ENCODE results near the gene C16orf54.
"Not testable (repeated sequence)": the region's sequence is repeated elsewhere in the genome, so short reads cannot be mapped to it uniquely, and the experiment has no call there.

The C16orf54 gene

GRCh38 chr16:29745853-29746345, at the start of gene C16orf54:
C16orf54 (minus strand) TSS chr16:29745990; CDS start chr16:29744951, 1,039 bp downstream.
- DNase-seq (ENCODE audit: low spot score) (no peak), FAIRE-seq (no peak)

- DNase-seq (ENCODE audit: low spot score) = no peak
- FAIRE-seq = no peak
These were observed 48.5 kb upstream of the C16orf54 start for GRCh38 chr16:29794231-29794710.

GRCh38 chr16:29793153-29793552, 47.4 kb upstream of the C16orf54 start:
- FAIRE-seq = not testable (repeated sequence)

GRCh38 chr16:29791845-29792807, 46.3 kb upstream of the C16orf54 start:
- no peak for DNase-seq (ENCODE audit: low spot score)
- no peak for FAIRE-seq

More at GRCh38 chr16:29793153-29793552, 47.4 kb upstream of the C16orf54 start:
- DNase-seq (ENCODE audit: low spot score) = not testable (repeated sequence)

- no peak for DNase-seq (ENCODE audit: low spot score)
- no peak for FAIRE-seq
These were observed 45.4 kb upstream of the C16orf54 start for GRCh38 chr16:29790949-29791844.

- FAIRE-seq = peak; percentile 57
These were observed 44.6 kb upstream of the C16orf54 start, which contains the start of gene KIF22 for GRCh38 chr16:29790183-29790948. KIF22 (plus strand) TSS chr16:29790751; CDS start chr16:29790760, 9 bp downstream.

GRCh38 chr16:29789775-29790182, 44.0 kb upstream of the C16orf54 start:
- FAIRE-seq = no peak
- DNase-seq (ENCODE audit: low spot score) = peak; percentile 42

More at GRCh38 chr16:29790183-29790948, 44.6 kb upstream of the C16orf54 start, which contains the start of gene KIF22:
- DNase-seq (ENCODE audit: low spot score) = peak; percentile 96

- FAIRE-seq; DNase-seq (ENCODE audit: low spot score): not testable (repeated sequence)
These were observed 41.4 kb upstream of the C16orf54 start for GRCh38 chr16:29787155-29787554.

GRCh38 chr16:29784901-29785500, 39.2 kb upstream of the C16orf54 start:
- DNase-seq (ENCODE audit: low spot score) = no peak
- no peak for FAIRE-seq

GRCh38 chr16:29784157-29784556, 38.4 kb upstream of the C16orf54 start:
- no peak for FAIRE-seq
- no peak for DNase-seq (ENCODE audit: low spot score)

GRCh38 chr16:29783094-29783953, 37.5 kb upstream of the C16orf54 start:
- not testable (repeated sequence) for FAIRE-seq

GRCh38 chr16:29779474-29779873, 33.7 kb upstream of the C16orf54 start:
- FAIRE-seq (no peak), DNase-seq (ENCODE audit: low spot score) (no peak)

More at GRCh38 chr16:29783094-29783953, 37.5 kb upstream of the C16orf54 start:
- DNase-seq (ENCODE audit: low spot score) = not testable (repeated sequence)

GRCh38 chr16:29777576-29778350, 32.0 kb upstream of the C16orf54 start, which contains the start of gene ZG16:
ZG16 (plus strand) TSS chr16:29778256; CDS start chr16:29779267, 1,011 bp downstream.
- FAIRE-seq (no peak), DNase-seq (ENCODE audit: low spot score) (no peak)

- DNase-seq (ENCODE audit: low spot score) (no peak), FAIRE-seq (no peak)
These were observed 30.1 kb upstream of the C16orf54 start for GRCh38 chr16:29775742-29776408.

GRCh38 chr16:29774730-29775129, 28.9 kb upstream of the C16orf54 start:
- FAIRE-seq (no peak), DNase-seq (ENCODE audit: low spot score) (no peak)

- not testable (repeated sequence) for DNase-seq (ENCODE audit: low spot score); FAIRE-seq
These were observed 26.5 kb upstream of the C16orf54 start for GRCh38 chr16:29772330-29772729.

- DNase-seq (ENCODE audit: low spot score) (no peak), FAIRE-seq (no peak)
These were observed 24.6 kb upstream of the C16orf54 start for GRCh38 chr16:29770250-29770929.

Measured in RCC 7860 (cell line).